EH (cell line): ENCODE results near the gene FGF9.
A peak's percentile ranks its signal among the peaks of the same experiment; 100 is the strongest.

Experiments
- DNase-seq: peaks from one replicate; pipeline ENCODE4 v3.0.0-alpha.2; 2015; ENCODE audit warnings: low read depth

Gene FGF9

GRCh38 chr13:21710163-21710562 lies 39.3 kb downstream of the FGF9 start:
- DNase-seq, result no peak

DNA sequence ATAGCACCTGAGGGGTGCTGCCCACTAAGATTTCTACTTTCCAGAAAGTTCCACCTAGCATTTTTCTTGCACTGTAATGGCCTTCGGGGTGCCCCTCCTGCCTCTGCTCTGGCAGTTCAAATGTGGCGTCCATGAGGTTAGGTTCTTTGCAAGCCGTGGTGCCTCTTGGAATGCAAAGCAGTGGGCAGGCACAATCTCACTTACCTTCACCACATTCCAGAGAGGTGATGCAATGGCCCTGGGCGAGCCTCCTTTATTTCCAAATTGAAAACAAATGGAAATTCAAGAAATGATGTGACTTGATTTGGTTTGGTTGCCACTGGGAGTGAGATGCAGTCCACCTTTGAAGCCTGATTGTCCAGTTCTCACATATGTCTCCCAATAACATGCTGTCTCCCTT lies 46.9 kb downstream of the FGF9 start:
- DNase-seq, result no peak

- no peak for DNase-seq
Measured at GRCh38 chr13:21719463-21719862, 48.6 kb downstream of the FGF9 start.

DNA sequence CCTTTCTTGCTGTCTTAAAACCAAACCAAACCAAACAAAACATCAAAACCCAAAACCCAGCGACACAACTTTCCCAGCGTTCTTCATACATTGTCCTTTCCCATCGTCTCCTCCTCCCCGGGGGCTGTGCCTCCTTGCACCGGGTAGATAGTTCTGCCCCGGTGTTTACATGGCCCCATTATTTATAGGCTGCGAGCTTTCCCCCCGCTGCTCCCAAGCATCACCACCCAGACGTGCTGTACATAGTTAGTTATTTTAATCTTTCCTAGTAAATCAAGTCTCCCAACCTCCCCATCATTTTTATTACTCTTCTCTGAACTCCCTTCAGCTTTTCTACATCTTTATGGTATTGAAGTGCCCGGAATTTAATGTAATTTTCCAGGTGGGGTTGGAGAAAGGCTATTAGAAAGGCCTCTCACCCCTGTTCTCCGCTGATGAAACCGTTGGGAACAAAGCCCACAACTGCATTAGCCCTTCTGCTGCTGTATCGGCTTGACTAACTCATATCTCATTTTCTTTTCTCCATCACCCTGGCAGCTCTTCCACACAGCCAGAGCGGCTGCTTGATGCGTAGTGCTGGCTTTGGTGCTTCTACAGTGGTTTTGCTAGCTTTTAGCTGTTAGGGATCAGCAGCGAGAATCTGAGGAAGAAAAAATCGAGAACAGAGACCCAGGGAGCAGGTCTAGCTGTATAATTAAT lies 53.1 kb downstream of the FGF9 start:
- no peak for DNase-seq

- DNase-seq, result no peak
Measured at GRCh38 chr13:21730186-21730880, 59.5 kb downstream of the FGF9 start.

DNA sequence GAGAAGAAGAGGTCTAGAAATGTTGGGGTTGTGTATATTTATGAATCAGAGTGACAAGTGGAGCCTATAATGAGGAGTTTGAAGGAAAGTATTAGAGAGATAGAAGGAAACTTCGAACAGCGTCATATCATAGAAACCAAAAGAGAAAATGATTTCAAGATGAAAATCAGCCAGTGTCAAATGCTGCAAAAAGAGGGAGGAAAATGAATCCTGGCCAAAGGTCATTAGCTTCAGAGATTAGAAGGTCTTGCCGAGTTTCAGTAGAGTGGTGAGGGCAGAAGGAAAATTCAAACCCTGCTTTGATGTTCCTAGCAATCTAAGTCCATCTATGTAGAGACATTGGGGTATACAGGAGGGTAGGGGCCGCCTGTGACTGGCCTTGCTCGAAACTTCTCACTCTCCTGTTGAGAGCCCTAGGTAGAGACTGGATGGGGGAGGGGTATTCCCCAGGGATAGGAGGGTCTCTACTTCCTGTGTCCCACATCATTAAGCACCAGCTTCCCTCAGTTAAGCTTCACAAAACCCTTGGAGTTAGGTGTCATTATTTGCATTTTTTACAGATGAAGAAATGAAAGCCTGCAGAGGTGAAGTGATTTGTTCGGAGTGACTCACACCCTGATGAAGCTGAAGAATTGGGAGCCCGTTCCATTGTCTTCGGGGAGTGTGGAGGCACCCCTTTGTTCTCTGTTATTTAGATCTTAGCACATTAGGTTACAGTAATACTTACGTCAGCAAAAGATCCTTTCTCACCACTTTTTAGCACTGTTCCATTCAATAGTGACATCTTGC lies 62.8 kb downstream of the FGF9 start:
- DNase-seq, result no peak

DNA sequence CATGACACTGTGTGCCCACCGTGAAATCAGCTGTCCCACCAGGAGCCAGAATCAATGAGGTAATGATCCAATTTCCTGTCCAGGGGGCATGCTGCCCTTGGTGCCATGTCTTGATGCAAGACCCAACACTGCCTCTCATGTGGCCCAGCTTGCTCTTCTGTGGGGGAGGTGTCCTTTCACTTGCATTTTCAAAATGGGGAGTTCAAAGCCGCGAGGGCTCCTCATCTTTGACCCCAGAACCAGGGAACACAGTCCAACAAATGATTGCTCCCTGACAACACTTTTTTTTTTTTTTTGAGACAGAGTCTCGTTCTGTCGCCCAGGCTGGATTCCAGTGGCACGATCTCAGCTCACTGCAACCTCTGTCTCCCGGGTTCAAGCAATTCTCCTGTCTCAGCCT lies 64.1 kb downstream of the FGF9 start:
- no peak for DNase-seq

GRCh38 chr13:21735701-21736401 lies 65.0 kb downstream of the FGF9 start:
- no peak for DNase-seq

DNA sequence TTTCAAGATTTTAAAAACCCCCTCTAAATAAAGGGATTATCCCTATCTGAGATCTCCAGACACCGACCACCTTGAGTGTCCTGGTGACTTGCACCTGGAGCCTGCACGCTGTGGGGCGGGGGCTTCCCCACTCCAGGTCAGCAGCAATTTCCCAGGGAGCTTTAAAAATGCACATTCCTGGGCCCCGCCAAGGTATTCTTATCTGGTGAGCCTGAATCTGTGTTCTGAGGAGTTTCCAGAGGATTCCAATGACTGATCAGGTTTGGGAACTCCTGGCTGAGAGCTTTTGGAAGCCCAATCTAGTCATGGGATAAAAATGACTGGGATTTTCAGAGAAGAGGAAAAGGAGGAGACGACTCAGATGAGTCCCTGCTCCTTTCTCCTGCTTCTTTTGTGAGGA lies 66.1 kb downstream of the FGF9 start:
- DNase-seq, result no peak

DNA sequence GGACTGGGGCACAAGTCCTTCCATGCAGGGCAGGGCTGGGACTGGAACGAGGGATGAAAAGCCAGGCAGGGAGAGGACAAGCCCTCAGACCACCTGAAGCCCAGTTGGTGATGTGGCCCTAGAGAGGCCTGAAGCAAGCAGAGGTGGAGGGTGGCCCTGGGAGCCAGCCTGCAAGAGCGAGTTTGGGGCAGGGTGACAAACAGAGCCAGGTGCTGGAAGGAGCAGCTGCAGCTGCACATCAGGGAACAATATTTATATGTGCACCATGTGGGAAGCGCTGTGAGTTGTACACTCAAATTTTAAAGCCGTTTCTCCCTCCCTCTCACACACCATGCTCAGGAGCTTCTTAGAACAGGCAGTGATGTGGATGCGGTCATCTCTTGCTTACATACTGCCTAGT lies 67.8 kb downstream of the FGF9 start:
- DNase-seq, result no peak

- DNase-seq, result no peak
Measured at GRCh38 chr13:21739771-21740170, 68.9 kb downstream of the FGF9 start.

DNA sequence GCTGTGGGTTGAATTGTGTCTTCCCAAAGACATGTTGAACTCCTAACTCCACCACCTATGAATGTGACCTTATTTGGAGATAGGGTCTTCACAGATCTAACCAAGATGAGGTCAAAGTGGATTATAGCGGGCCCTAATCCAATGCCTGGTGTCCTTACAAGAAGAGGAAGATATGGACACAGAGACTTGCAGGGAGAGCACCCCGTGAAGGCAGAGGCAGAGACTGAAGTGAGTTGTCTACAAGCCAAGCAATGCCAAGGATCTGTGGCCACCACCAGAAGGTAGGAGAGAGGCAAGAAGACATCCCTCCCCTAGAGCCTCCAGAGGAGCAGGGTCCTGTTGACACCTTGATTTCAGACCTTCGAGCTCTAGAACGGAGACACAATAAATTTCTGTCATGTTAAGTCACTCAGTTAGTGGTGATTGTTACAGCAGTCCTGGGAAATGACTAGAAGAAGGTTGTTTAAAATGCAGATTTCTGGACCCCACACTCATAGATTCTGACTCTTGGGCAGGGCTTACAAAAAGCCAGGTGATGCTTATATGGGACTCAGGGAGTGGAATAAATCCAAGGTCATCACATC lies 70.6 kb downstream of the FGF9 start:
- no peak for DNase-seq

DNA sequence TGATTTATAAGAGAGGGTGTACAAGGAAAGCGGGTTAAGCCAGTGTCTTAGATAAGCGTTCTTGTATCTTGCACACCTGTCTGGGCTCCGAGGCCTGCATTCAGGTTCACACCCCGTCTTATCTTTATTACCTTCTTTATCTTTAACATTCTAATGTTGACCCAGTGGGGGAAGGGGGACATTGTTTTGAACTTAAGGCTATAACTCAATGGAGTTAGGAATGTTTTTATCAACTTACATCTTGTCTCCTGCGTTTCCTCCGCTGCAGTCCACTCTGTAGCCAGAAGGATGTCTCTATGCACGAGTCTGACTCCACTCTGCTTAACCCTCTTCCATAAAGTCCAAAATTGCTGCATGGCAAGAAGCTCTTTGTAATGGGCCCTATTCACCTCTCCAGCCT lies 71.2 kb downstream of the FGF9 start:
- DNase-seq, result no peak

- DNase-seq, result no peak
Measured at GRCh38 chr13:21744149-21744548, 73.3 kb downstream of the FGF9 start.

DNA sequence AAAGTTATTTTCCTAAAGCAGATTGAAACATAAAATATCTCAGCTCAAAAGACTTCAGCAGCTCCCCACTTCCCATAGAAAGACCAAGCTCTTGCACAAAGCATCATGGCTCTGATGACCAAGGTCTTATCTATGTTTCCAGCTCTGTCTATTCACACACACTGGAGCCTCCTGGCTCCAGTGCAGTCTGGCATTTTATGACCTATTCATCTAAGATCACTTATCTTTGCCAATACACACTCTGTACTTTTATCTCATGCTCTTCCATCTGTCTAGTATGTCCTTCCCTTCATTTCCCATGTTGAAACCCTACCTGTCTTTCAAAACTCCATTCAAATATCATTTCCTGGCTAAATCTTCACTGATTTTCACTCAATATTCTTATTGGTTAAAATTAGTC lies 74.4 kb downstream of the FGF9 start:
- DNase-seq, result no peak

DNA sequence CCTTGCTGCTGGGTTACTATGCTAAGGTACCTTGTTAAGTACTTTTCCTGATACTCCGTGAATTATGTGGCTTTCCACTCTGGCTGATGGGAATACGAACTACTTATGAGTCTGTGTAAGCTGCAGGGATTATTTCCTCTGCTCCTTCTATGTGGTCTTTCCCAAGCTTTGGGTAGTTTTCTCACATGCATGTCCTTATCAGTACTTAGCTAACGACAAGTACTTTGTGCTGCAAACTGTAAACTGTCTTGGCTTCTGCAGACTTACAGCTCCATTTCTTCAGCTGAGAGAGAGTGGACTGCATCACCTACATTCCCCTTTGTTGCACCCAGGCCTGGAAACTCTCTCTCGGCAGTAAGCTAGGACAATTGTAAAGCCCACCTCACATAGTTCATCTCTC lies 76.6 kb downstream of the FGF9 start:
- DNase-seq, result no peak

- peak; percentile 3 for DNase-seq
Measured at GRCh38 chr13:21748166-21748565, 77.3 kb downstream of the FGF9 start.

GRCh38 chr13:21749410-21749809 lies 78.5 kb downstream of the FGF9 start:
- DNase-seq, result peak; percentile 43

DNA sequence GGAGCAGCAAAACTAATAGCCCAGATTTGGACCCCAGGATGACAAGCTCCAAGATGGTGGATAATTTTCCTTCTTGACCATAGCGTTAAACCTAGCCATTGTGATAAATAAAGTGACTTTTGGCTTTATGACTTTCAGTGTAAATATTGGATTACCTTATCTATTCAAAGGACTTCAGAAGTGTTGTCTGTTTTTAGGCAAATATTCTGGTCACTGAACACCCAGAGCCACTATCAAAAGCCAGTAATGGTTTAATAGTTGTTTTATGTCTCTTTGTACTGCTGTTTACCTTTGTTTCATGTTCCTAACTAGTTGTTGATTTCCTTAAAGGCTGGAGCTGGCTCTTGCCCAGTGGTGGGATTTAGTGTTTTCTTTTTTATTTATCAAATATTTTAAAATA lies 81.6 kb downstream of the FGF9 start:
- DNase-seq, result no peak

GRCh38 chr13:21753117-21753729 lies 82.3 kb downstream of the FGF9 start:
- DNase-seq, result no peak
